GM19240 (cell line): ENCODE data around the gene WDR59.
A peak's percentile ranks its signal among the peaks of the same experiment; 100 is the strongest.
"Not testable (repeated sequence)": the region's sequence is repeated elsewhere in the genome, so short reads cannot be mapped to it uniquely, and the experiment has no call there.

Experiments used
- DNase-seq: peaks from one replicate; pipeline ENCODE4 v3.0.0; 2011; ENCODE audit warnings: low spot score; ENCODE audit not compliant: insufficient read length

Gene WDR59

GRCh38 chr16:75013123-75013522 is 28.2 kb upstream of the WDR59 start:
- DNase-seq, result not testable (repeated sequence)

- no peak for DNase-seq
Observed at GRCh38 chr16:75012380-75013081, 27.6 kb upstream of the WDR59 start.

- no peak for DNase-seq
Observed at GRCh38 chr16:75011634-75012307, 26.8 kb upstream of the WDR59 start.

- DNase-seq, result no peak
Observed at GRCh38 chr16:75010427-75010826, 25.5 kb upstream of the WDR59 start.

GRCh38 chr16:75007443-75007842 is 22.5 kb upstream of the WDR59 start:
- no peak for DNase-seq

- DNase-seq, result no peak
Observed at GRCh38 chr16:75005697-75006096, 20.8 kb upstream of the WDR59 start.

- DNase-seq, result no peak
Observed at GRCh38 chr16:75004460-75004859, 19.5 kb upstream of the WDR59 start.

- no peak for DNase-seq
Observed at GRCh38 chr16:75003931-75004330, 19.0 kb upstream of the WDR59 start.

- no peak for DNase-seq
Observed at GRCh38 chr16:75002474-75002873, 17.6 kb upstream of the WDR59 start.

GRCh38 chr16:75000481-75001081 is 15.7 kb upstream of the WDR59 start:
- DNase-seq, result no peak

GRCh38 chr16:74999609-75000480 is 14.9 kb upstream of the WDR59 start:
- DNase-seq, result no peak

- DNase-seq, result no peak
Observed at GRCh38 chr16:74999219-74999608, 14.3 kb upstream of the WDR59 start.

- peak; percentile 73 for DNase-seq
Observed at GRCh38 chr16:74998481-74999218, 13.7 kb upstream of the WDR59 start, which contains the start of gene ZNRF1. Gene ZNRF1, plus strand, starts transcription at chr16:74999024. Its CDS starts 648 bp downstream, at chr16:74999672.

- no peak for DNase-seq
Observed at GRCh38 chr16:74997042-74997491, 12.1 kb upstream of the WDR59 start.

GRCh38 chr16:74995986-74996385 is 11.1 kb upstream of the WDR59 start:
- no peak for DNase-seq

- no peak for DNase-seq
Observed at GRCh38 chr16:74991593-74992403, 6.9 kb upstream of the WDR59 start.

GRCh38 chr16:74991268-74991592 is 6.3 kb upstream of the WDR59 start:
- DNase-seq, result no peak

GRCh38 chr16:74990832-74991231 is 5.9 kb upstream of the WDR59 start:
- no peak for DNase-seq

GRCh38 chr16:74989864-74990263 is 4.9 kb upstream of the WDR59 start:
- DNase-seq, result not testable (repeated sequence)

- no peak for DNase-seq
Observed at GRCh38 chr16:74987027-74987681, 2.2 kb upstream of the WDR59 start.
